Esophagus squamous epithelium (tissue), 5 donors: ENCODE data around the gene GRIP1. TPM values are rescaled to one million over a fixed set of nuclear protein-coding genes. Genes with fewer than 3 reads are reported as not detected.

Experiments used
- DNase-seq: peaks from one replicate; lab custom pipeline; 2025; lab: John Stamatoyannopoulos, UW
- H3K27ac ChIP-seq, 4 donors: fragments of 200-600 bp; sonication (generic); one replicate each; pipeline ENCODE4 v1.5.1; 2016 to 2019; ENCODE audit warnings: mild to moderate bottlenecking in 1 of 4
- H3K27me3 ChIP-seq, 4 donors: fragments of 200-600 bp; sonication (generic); 1 replicate in 3 of 4; 2 replicates in 1 of 4; pipeline versions ENCODE4 v1.5.1 to v1.6.0; 2017 to 2021; ENCODE audit warnings: antibody characterized with exemption in 1 of 4
- H3K36me3 ChIP-seq, 3 donors: fragments of 200-600 bp; sonication (generic); one replicate each; pipeline ENCODE4 v1.5.1; 2016 to 2019
- H3K4me1 ChIP-seq, 3 donors: fragments of 200-600 bp; sonication (generic); one replicate each; pipeline ENCODE4 v1.5.1; 2017 to 2019
- H3K4me3 ChIP-seq, 4 donors: fragments of 200-600 bp; sonication (generic); 1 replicate in 3 of 4; 2 replicates in 1 of 4; pipeline ENCODE4 v1.5.1; 2016 to 2019; ENCODE audit warnings: mild to moderate bottlenecking in 2 of 4, moderate library complexity in 1 of 4
- H3K9me3 ChIP-seq, 3 donors: fragments of 200-600 bp; sonication (generic); one replicate each; pipeline ENCODE4 v1.5.1; 2016 to 2019
- CTCF ChIP-seq, 6 experiments: fragments of 450-650 bp in 4 of 6; fragments of 200-600 bp in 2 of 6; sonication (generic) in 2 of 6; IDR thresholded peaks; one replicate each; pipeline ENCODE4 v1.5.1; 2016 to 2019; ENCODE audit warnings: antibody characterized with exemption in 6 of 6, mild to moderate bottlenecking in 4 of 6, moderate library complexity in 4 of 6
- POLR2A ChIP-seq, 4 donors: fragments of 450-650 bp; IDR thresholded peaks; one replicate each; pipeline ENCODE4 v1.6.1; 2017; ENCODE audit warnings: antibody characterized with exemption in 4 of 4, mild to moderate bottlenecking in 4 of 4, moderate library complexity in 3 of 4
- WGBS, 2 donors: methylation state at CpG; one replicate each; pipeline ENCODE4 v1.1.5; 2018; 5-methylcytosine and 5-hydroxymethylcytosine counted together
- intact Hi-C: fragments of 100-400 bp; cut with DNase I; formaldehyde crosslinking; loops from one replicate; pipeline ENCODE4 v1.15.0; 2022
- total RNA-seq, 4 donors: library from RNA; depleted of rRNA; stranded (reverse); fragments of >200 nt; gene quantifications; one replicate each; pipeline ENCODE4 v1.1.0, GENCODE V29; 2016
- donor health status: DM: yes; HTN: yes; CAD: no.

The GRIP1 gene
- total RNA-seq, 4 donors from 2014 or later = 4.9 to 15.9 (median 11.0) TPM

- peaks cover 0 to 4% (median 0%) of the 10 kb centered on the region in 3 donors for H3K4me1 ChIP-seq
- TF ChIP-seq CTCF (IDR thresholded peaks at IDR 0.05) (no peak), POLR2A (IDR thresholded peaks at IDR 0.05) (no peak)
- intact Hi-C loops = no loop called here
- no peak overlapping the region for H3K27ac ChIP-seq
- no peak overlapping the region for H3K4me3 ChIP-seq
- no peaks in the 10 kb centered on the region for H3K9me3 ChIP-seq
- H3K27me3 ChIP-seq = no peaks in the 10 kb centered on the region
- no peaks in the 10 kb centered on the region for H3K36me3 ChIP-seq
- DNase-seq = no peak
- WGBS, 2 donors = 32 to 48% methylated on average over 2 of the region's 2 CpGs
Measured at GRCh38 chr12:66596199-66596598, 82.7 kb downstream of the GRIP1 start.

GRCh38 chr12:66594688-66595087 is 84.2 kb downstream of the GRIP1 start:
- H3K27me3 ChIP-seq = no peaks in the 10 kb centered on the region
- TF ChIP-seq CTCF (IDR thresholded peaks at IDR 0.05) = no peak
- TF ChIP-seq POLR2A (IDR thresholded peaks at IDR 0.05) = no peak
- no peaks in the 10 kb centered on the region for H3K36me3 ChIP-seq
- H3K27ac ChIP-seq = no peak overlapping the region
- peaks cover 0 to 4% (median 0%) of the 10 kb centered on the region in 3 donors for H3K4me1 ChIP-seq
- H3K4me3 ChIP-seq = no peak overlapping the region
- DNase-seq = no peak
- H3K9me3 ChIP-seq = no peaks in the 10 kb centered on the region
- intact Hi-C loops = no loop called here

DNA sequence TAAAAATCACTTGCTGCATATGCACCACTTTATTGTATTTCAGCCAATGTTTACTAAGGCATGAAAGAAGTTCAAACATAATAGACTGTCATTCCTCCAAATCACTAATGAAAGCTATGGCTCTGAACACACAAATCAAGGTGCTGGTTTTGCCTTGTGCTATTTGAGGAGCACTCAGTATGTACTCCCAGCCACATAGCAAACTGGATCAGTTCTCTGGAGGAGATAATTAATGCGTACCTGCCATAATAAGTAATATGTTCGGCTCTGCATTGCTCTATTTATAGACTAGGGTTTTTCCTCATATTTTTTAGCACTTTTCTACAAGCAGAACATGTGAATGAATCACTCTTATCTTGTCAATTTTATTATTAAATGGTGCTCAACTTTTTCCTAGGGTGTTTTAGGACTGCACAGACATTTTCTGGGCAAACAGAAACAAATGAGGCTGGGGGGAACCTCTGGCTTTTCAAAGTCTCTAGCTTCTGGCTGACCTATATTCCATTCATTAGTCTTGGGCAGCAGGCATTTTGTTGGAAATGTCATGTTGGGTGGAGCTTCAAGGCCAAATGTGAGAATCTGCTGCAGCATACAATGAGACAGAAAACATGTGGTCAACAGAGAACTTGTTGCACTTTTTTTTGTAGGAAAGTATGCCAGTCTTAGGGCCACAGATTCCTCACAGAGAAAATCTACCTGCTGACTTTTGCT is 88.4 kb downstream of the GRIP1 start:
- DNase-seq = no peak
- intact Hi-C loops = no loop called here
- WGBS, 2 donors = 41% methylated on average over 2 of the region's 2 CpGs

DNA sequence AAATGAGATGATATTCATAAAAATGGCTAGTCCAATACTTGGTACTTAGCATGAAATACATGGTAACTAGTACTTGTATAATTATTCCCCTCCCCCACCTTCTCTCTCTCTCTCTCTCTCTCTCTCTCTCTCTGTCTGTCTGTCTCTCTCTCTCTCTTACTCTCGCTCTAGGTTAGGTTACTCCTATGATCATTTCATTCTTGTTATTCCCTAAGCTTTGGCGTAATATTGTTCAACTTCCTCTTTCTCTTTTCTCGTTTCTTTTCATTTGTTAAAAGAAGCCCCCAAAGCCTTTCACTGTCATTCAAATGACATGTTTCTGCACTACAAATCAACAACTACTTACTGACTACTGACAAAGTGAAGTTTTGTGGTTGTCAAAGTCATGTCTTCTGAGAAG is 89.8 kb downstream of the GRIP1 start:
- no peak for DNase-seq
- Histone ChIP-seq H3K27ac (no peak overlapping the region), H3K27me3 (no peaks in the 10 kb centered on the region), H3K36me3 (no peaks in the 10 kb centered on the region), H3K9me3 (no peaks in the 10 kb centered on the region), H3K4me3 (no peak overlapping the region), H3K4me1 (no peaks in the 10 kb centered on the region)
- TF ChIP-seq POLR2A (IDR thresholded peaks at IDR 0.05) = no peak
- TF ChIP-seq CTCF (IDR thresholded peaks at IDR 0.05) = no peak
- intact Hi-C loops = no loop called here
- WGBS, 2 donors = 74 to 77% methylated on average over 3 of the region's 3 CpGs

More for the DNA sequence above, 88.4 kb downstream of the GRIP1 start:
- H3K4me1 ChIP-seq = peaks cover 0 to 4% (median 0%) of the 10 kb centered on the region in 3 donors
- no peaks in the 10 kb centered on the region for H3K27me3 ChIP-seq
- H3K4me3 ChIP-seq = no peak overlapping the region
- no peaks in the 10 kb centered on the region for H3K9me3 ChIP-seq
- TF ChIP-seq CTCF (IDR thresholded peaks at IDR 0.05) (no peak), POLR2A (IDR thresholded peaks at IDR 0.05) (no peak)
- H3K36me3 ChIP-seq = no peaks in the 10 kb centered on the region
- H3K27ac ChIP-seq = no peak overlapping the region

DNA sequence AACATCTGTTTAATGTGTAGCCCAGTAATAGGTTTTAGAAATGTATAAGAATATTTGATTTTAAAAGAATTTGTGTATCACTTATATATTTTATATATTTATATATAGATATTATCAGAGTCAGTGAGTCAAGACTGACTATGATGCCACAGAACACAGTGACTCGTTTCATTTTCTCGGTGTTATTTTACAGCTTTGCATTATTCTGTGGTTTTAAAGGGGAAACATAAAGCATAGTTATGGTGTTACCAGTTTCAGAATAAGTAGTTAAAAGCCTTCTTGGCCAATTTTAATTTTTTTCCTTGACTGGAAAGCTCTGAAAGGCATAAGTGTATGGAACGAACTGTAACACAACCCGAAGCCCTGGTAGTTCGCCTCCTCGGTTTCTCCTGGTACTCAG is 91.0 kb downstream of the GRIP1 start:
- H3K4me3 ChIP-seq = no peak overlapping the region
- H3K4me1 ChIP-seq = no peaks in the 10 kb centered on the region
- no peak for TF ChIP-seq CTCF (IDR thresholded peaks at IDR 0.05)
- no peaks in the 10 kb centered on the region for H3K9me3 ChIP-seq
- no peak for DNase-seq
- H3K27ac ChIP-seq = no peak overlapping the region
- H3K27me3 ChIP-seq = no peaks in the 10 kb centered on the region
- 60 to 69% methylated on average over 6 of the region's 6 CpGs for WGBS, 2 donors
- intact Hi-C loops = no loop called here
- no peaks in the 10 kb centered on the region for H3K36me3 ChIP-seq
